GM12878 (cell line): ENCODE data around the gene CCR5AS.

ENCODE experiments used
- ATAC-seq: fragments of 200-7000 bp; cut with Tn5 transposase; 3 replicates; pipeline ENCODE4 v1.9.1; 2020; ENCODE audit warnings: mild to moderate bottlenecking, moderate library complexity
- BruUV-seq: library from RNA; stranded (reverse); fragments of 400-500 nt; replicated peaks from 2 replicates; lab custom pipeline; 2021; lab: Mats Ljungman, UMichigan
- CTCF ChIA-PET: fragments of 300-600 bp; sonication (Branson Sonifier 250); formaldehyde crosslinking; extraction: SDS; loops from one replicate; lab custom pipeline; 2021; ENCODE audit warnings: inconsistent platforms; lab: Yijun Ruan, JAX
- POLR2A ChIA-PET: fragments of 350-600 bp; formaldehyde crosslinking; extraction: SDS; loops from one replicate; lab custom pipeline; 2021; ENCODE audit warnings: inconsistent platforms; lab: Charles Lee
- RAD21 ChIA-PET: fragments of 300-600 bp; sonication (Branson Sonifier 250); formaldehyde crosslinking; loops from one replicate; lab custom pipeline; 2023; ENCODE audit warnings: antibody characterized with exemption; ENCODE audit not compliant: unreplicated experiment; lab: Charles Lee
- SMC1A ChIA-PET: fragments of 300-600 bp; sonication (Branson Sonifier 250); formaldehyde crosslinking; loops from one replicate; lab custom pipeline; 2023; ENCODE audit not compliant: unreplicated experiment, uncharacterized antibody; lab: Charles Lee
- DNase-seq: peaks from one replicate; pipeline ENCODE4 v3.0.0-alpha.2; 2011; ENCODE audit warnings: low read depth, low spot score
- FAIRE-seq: peaks from 3 replicates; lab custom pipeline; 2011; peaks lifted over from hg19 to GRCh38; lab: Jason Lieb, UNC
- H2AFZ ChIP-seq: 2 replicates; pipeline ENCODE4 v1.6.0; 2011; ENCODE audit warnings: low read depth, low read length, control low read depth; ENCODE audit not compliant: control insufficient read depth
- H3K27ac ChIP-seq: 2 replicates; pipeline ENCODE4 v1.5.1; 2011; ENCODE audit warnings: control low read depth; ENCODE audit not compliant: control insufficient read depth, insufficient read depth
- H3K27me3 ChIP-seq, 2 experiments: replicated peaks in 1 of 2; 2 replicates each; pipeline versions ENCODE4 v1.6.0 to v1.6.1; 2011; ENCODE audit warnings: low read length in 1 of 2; ENCODE audit not compliant: control insufficient read depth in 2 of 2, insufficient read depth in 2 of 2
- H3K36me3 ChIP-seq, 2 experiments: 2 replicates each; pipeline ENCODE4 v1.5.1; 2011; ENCODE audit warnings: low read length in 1 of 2; ENCODE audit not compliant: control insufficient read depth in 2 of 2, insufficient read depth in 2 of 2
- H3K4me1 ChIP-seq: 2 replicates; pipeline ENCODE4 v1.6.1; 2011; ENCODE audit warnings: mild to moderate bottlenecking, low read length, moderate library complexity, mixed read lengths; ENCODE audit not compliant: control insufficient read depth, insufficient read depth
- H3K4me2 ChIP-seq: 2 replicates; pipeline ENCODE4 v1.6.0; 2011; ENCODE audit warnings: control low read depth; ENCODE audit not compliant: control insufficient read depth, insufficient read depth
- H3K4me3 ChIP-seq: fragments of 200-600 bp; sonication (generic); 2 replicates; pipeline ENCODE4 v1.5.1; 2016
- H3K79me2 ChIP-seq: 2 replicates; pipeline ENCODE4 v1.6.0; 2011; ENCODE audit warnings: low read length; ENCODE audit not compliant: control insufficient read depth, insufficient read depth
- H3K9ac ChIP-seq: 2 replicates; pipeline ENCODE4 v1.8.0; 2011; ENCODE audit warnings: low read length, control low read depth, mixed read lengths; ENCODE audit not compliant: control insufficient read depth, insufficient read depth
- H3K9me3 ChIP-seq: replicated peaks from 3 replicates; pipeline ENCODE4 v1.5.1; 2011; ENCODE audit warnings: mild to moderate bottlenecking, low read length; ENCODE audit not compliant: control insufficient read depth, insufficient read depth
- H4K20me1 ChIP-seq: 2 replicates; pipeline ENCODE4 v1.6.0; 2011; ENCODE audit not compliant: control insufficient read depth, insufficient read depth
- CBX3 ChIP-seq: fragments of 200-600 bp; sonication (generic); IDR thresholded peaks from 2 replicates; pipeline ENCODE4 v1.6.1; 2016; ENCODE audit warnings: low read depth, borderline replicate concordance
- DPF2 ChIP-seq: fragments of 450-650 bp; IDR thresholded peaks from 2 replicates; pipeline ENCODE4 v1.6.1; 2017; ENCODE audit warnings: mild to moderate bottlenecking
- E4F1 ChIP-seq: fragments of 450-650 bp; IDR thresholded peaks from 2 replicates; pipeline ENCODE4 v1.6.1; 2018; ENCODE audit warnings: borderline replicate concordance, mild to moderate bottlenecking; ENCODE audit not compliant: partially characterized antibody
- FOXK2 ChIP-seq: fragments of 450-650 bp; IDR thresholded peaks from 2 replicates; pipeline ENCODE4 v1.6.1; 2017; ENCODE audit warnings: mild to moderate bottlenecking, moderate library complexity
- HDAC2 ChIP-seq: fragments of 200-600 bp; sonication (generic); IDR thresholded peaks from 2 replicates; pipeline ENCODE4 v1.6.1; 2017
- HDGF ChIP-seq: fragments of 450-650 bp; IDR thresholded peaks from 2 replicates; pipeline ENCODE4 v1.6.1; 2016; ENCODE audit warnings: antibody characterized with exemption
- NR2C2 ChIP-seq: IDR thresholded peaks from 2 replicates; pipeline ENCODE4 v1.6.1; 2011; ENCODE audit warnings: borderline replicate concordance, low read depth; ENCODE audit not compliant: control insufficient read depth, insufficient read length
- RUNX3 ChIP-seq: IDR thresholded peaks from 2 replicates; pipeline ENCODE4 v1.6.1; 2012; ENCODE audit warnings: low read length, inconsistent platforms
- SIX5 ChIP-seq: IDR thresholded peaks from 2 replicates; pipeline ENCODE4 v1.6.1; 2011; ENCODE audit warnings: mild to moderate bottlenecking, low read depth, low read length, moderate library complexity; ENCODE audit not compliant: severe bottlenecking
- SKIL ChIP-seq: fragments of 450-650 bp; IDR thresholded peaks from 2 replicates; pipeline ENCODE4 v1.6.1; 2017; ENCODE audit warnings: mild to moderate bottlenecking, low read depth, inconsistent platforms; ENCODE audit not compliant: poor library complexity, severe bottlenecking
- SPI1 ChIP-seq: IDR thresholded peaks from 2 replicates; pipeline ENCODE4 v1.6.1; 2011; ENCODE audit warnings: low read depth, mild to moderate bottlenecking, low read length, moderate library complexity, borderline replicate concordance; ENCODE audit not compliant: insufficient read depth
- WRNIP1 ChIP-seq: IDR thresholded peaks from 2 replicates; pipeline ENCODE4 v1.6.1; 2011; ENCODE audit warnings: low read depth, low read length, improper control_type of control experiment, borderline replicate concordance
- in situ Hi-C: fragments of 300-500 bp; cut with MboI; formaldehyde crosslinking; loops from 9 replicates; pipeline ENCODE4 v1.14.3; 2018; ENCODE audit warnings: mixed read lengths
- intact Hi-C: fragments of 100-400 bp; cut with micrococcal nuclease; formaldehyde crosslinking; loops from one replicate; pipeline ENCODE4 v1.14.2; 2022; ENCODE audit not compliant: unreplicated experiment
- TF ChIP-seq, protein P1 (sequence below): fragments of 450-650 bp; IDR thresholded peaks from 2 replicates; pipeline ENCODE4 v1.6.1; 2017; ENCODE audit warnings: borderline replicate concordance
- TF ChIP-seq, protein P2 (sequence below): IDR thresholded peaks from 2 replicates; pipeline ENCODE4 v1.6.1; 2011; ENCODE audit warnings: borderline replicate concordance, low read depth, mild to moderate bottlenecking, moderate library complexity, mixed read lengths, low read length; ENCODE audit not compliant: insufficient read depth; ENCODE audit errors: extremely low read length
- TF ChIP-seq, protein P3 (sequence below): fragments of 450-650 bp; IDR thresholded peaks from 2 replicates; pipeline ENCODE4 v1.6.1; 2014; ENCODE audit warnings: mild to moderate bottlenecking

CCR5AS gene

GRCh38 chr3:46316206-46316605 is 90.7 kb downstream of the CCR5AS start:
- Histone ChIP-seq H3K27me3 (no peaks in the 10 kb centered on the region), H3K27ac (no peak overlapping the region), H3K36me3 (no peaks in the 10 kb centered on the region), H3K4me2 (no peak overlapping the region), H3K79me2 (no peaks in the 10 kb centered on the region), H2AFZ (no peak overlapping the region), H3K9me3 (peaks cover 2% of the 10 kb centered on the region), H3K4me3 (no peak overlapping the region), H3K9ac (no peak overlapping the region), H3K4me1 (peaks cover 11% of the 10 kb centered on the region), H4K20me1 (no peaks in the 10 kb centered on the region)
- ATAC-seq (no peak), FAIRE-seq (no peak), DNase-seq (no peak)
- intact Hi-C loops (loop anchor here (5.0 kb wide), 1 partner anchor 36 kb away; the partner anchor contains the start of gene CCR2), in situ Hi-C loops (no loop called here)
- POLR2A ChIA-PET, result no interaction called here
- CTCF ChIA-PET, result interaction anchor here (1.1 to 1.6 kb wide), 4 partner anchors 9 to 54 kb away, joined by 3 to 4 read pairs (median 4); no protein-coding TSS in a partner anchor
- no TSS peak for BruUV-seq
- RAD21 ChIA-PET, result interaction anchor here (1.6 kb wide), 1 partner anchor 52 kb away, joined by 4 read pairs; no protein-coding TSS in a partner anchor
- SMC1A ChIA-PET, result interaction anchor here (0.6 to 3.8 kb wide), 7 partner anchors 16 to 101 kb away, joined by 3 to 22 read pairs (median 5); no protein-coding TSS in a partner anchor
- no peak for TF ChIP-seq DPF2
- no peak for TF ChIP-seq NR2C2
- no peak for TF ChIP-seq CBX3
- TF ChIP-seq SKIL, result no peak
- no peak for TF ChIP-seq WRNIP1
- TF ChIP-seq, protein P1, sequence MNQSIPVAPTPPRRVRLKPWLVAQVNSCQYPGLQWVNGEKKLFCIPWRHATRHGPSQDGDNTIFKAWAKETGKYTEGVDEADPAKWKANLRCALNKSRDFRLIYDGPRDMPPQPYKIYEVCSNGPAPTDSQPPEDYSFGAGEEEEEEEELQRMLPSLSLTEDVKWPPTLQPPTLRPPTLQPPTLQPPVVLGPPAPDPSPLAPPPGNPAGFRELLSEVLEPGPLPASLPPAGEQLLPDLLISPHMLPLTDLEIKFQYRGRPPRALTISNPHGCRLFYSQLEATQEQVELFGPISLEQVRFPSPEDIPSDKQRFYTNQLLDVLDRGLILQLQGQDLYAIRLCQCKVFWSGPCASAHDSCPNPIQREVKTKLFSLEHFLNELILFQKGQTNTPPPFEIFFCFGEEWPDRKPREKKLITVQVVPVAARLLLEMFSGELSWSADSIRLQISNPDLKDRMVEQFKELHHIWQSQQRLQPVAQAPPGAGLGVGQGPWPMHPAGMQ, result no peak
- no peak for TF ChIP-seq SPI1
- TF ChIP-seq, protein P2, sequence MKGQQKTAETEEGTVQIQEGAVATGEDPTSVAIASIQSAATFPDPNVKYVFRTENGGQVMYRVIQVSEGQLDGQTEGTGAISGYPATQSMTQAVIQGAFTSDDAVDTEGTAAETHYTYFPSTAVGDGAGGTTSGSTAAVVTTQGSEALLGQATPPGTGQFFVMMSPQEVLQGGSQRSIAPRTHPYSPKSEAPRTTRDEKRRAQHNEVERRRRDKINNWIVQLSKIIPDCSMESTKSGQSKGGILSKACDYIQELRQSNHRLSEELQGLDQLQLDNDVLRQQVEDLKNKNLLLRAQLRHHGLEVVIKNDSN, result no peak
- TF ChIP-seq, protein P3, sequence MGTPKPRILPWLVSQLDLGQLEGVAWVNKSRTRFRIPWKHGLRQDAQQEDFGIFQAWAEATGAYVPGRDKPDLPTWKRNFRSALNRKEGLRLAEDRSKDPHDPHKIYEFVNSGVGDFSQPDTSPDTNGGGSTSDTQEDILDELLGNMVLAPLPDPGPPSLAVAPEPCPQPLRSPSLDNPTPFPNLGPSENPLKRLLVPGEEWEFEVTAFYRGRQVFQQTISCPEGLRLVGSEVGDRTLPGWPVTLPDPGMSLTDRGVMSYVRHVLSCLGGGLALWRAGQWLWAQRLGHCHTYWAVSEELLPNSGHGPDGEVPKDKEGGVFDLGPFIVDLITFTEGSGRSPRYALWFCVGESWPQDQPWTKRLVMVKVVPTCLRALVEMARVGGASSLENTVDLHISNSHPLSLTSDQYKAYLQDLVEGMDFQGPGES, result no peak
- no peak for TF ChIP-seq HDAC2
- no peak for TF ChIP-seq SIX5
- TF ChIP-seq RUNX3, result no peak
- no peak for TF ChIP-seq FOXK2
- TF ChIP-seq HDGF, result no peak
- TF ChIP-seq E4F1, result no peak
